Right renal cortex interstitium (tissue), 3 donors: ENCODE data around the gene CRACR2B. TPM values are rescaled to one million over a fixed set of nuclear protein-coding genes. Genes with fewer than 3 reads are reported as not detected.

ENCODE experiments used
- DNase-seq, 3 donors: peaks; one replicate each; pipeline ENCODE4 v3.0.0-alpha.2; 2013; ENCODE audit warnings: low read depth in 3 of 3, low spot score in 2 of 3
- polyA plus RNA-seq, 3 donors: library from polyadenylated mRNA; unstranded; fragments of 120-200 nt; gene quantifications; one replicate each; pipeline ENCODE4 v1.2.1, GENCODE V29; 2013; ENCODE audit not compliant: insufficient read length in 3 of 3

Gene CRACR2B
- polyA plus RNA-seq = 10 to 100 TPM in 1 of 3 donors, 1 to 10 TPM in 2; 9.1 to 12.0 (median 9.7) TPM

DNA sequence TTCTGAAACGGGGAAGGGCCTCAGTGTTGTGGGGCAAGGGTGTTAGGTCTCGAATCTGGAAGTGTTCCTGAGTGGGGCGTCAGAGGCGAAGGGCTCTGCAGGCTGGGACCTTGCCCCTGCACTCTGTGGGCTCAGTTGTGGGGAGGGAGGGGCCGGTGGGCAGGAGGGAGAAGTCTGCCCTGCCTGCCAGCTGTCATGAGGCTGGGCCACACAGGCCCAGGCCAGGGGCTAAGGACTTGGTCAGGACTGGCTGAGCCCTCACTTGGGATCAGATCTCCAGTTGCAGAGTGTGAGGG is at the start of gene CRACR2B:
TSS of gene CRACR2B (plus strand) at position 23 of the 296 bp plus-strand sequence. CDS start 689 bp downstream, outside the sequence.
- no peak for DNase-seq

DNA sequence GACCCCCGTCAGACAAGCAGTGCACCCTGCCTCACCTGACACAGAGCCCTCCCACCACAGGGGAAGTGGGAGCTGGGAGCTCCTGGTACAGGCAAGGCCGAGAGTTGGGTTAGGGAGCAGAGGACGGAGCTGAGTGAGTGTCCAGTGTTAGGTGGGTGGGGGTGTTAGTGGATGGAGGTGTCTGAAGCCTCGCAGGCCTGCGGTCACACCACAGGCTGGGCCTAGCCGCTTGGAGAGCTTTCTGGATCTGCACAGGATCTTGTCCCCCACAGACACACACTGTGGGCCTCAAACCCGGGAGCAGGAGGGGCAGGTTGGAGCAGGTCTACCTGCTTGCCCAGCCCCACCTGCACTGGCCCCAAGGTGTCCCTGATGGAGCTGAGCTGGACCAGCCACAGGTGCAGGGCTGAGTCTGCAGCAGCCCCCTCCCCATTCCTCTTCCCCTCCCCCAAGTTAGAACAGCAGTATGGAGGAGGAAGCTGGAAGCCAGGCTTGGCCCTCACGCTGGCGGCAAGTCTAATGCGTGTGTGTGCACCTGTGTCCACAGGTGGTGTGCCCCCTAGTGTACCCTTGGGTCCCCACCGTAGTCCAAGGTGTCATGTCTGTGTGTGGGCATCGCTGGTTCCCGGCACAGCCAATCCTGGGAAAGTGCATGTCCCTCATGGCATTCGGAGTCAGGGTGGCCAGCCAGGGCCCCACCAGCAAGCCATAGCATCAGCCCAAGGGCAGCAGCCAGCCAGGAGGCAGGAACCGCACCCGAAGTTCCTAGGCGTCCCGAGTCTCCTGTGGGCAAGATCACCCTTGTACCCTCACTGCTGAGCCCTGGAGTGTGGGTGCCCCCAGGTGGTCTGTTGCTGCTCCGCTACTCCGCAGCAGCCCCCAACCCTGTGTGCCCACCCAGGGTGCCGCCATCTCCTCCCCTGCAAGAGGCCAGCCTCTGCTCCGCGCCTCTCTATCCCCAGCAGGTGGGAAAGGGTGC is 48.5 kb upstream of the CRACR2B start:
- no peak for DNase-seq

DNA sequence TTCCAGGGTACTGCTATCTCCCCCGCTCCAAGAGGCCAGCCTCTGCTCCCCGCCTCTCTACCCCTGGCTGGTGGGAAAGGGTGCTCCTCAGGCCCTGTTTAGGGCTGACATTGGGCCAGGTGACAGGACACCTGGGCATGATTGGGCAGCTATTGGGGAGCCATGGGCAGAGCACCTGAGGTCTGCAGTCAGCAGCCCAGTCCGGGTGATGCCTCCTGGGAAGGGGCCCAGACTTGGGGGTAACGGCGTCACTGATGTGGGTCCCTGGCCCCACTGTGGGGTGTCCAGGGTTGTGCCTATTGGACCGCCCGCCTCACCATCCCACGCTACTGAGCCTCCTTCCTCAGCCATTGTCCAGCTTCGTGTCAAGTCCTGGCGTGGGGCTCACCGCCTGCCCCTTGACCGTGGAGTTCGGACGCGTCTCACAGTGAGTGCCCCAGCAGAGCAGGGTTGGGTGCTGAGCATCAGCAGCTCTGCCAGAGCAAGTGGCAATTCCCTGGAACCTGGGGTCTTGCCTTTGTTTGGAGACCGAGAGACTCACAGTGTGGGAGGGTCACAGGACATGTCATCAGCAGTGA is 47.7 kb upstream of the CRACR2B start:
- no peak for DNase-seq

DNA sequence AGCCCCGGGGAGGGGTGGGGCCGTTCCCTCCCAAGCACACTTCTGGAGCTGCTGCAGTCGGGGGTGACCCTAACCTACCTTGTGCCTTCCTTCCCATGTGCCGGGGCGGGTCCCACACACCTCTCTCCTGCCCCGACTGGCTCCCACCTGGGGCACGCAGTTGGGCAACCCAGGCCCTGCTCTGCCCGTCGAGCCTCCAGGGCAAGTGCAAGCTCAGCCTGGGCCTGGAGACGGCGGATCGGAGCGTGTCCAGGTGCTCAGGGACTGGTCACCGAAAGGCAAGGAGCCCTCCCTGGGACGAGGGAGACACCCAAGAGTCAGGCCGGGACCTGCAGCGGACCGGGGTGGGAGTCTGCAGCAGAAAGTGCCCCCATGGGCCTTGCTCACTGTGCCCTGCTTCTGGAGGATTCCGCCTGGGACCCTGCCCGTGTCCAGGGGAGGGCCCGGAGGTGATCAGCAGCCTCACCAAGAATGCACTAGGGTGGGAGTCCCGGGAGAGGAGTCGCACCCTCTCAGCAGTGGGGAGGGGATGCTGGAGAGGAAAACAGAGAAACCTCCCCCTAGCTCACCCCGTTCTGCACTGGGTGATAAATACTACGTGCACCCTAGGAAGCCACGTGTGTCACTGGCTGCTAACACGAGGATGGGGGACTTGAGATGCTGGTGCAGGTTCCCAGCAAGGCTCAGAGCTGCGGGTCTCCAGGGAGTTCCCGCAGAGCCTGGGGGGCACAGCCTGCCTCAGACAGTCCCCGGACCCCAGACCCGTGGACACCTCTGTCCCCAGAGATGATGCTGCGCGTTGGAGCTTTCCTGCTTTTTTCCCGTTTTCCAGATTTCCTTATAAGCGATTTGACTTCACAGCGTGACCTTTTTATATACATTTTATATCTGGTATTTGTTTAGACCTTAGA is 45.2 kb upstream of the CRACR2B start:
- no peak for DNase-seq

GRCh38 chr11:783581-784015 is 44.1 kb upstream of the CRACR2B start:
- peak in 1 of 3 donors; percentile 65 for DNase-seq

- no peak for DNase-seq
Observed at GRCh38 chr11:786235-787083, 41.3 kb upstream of the CRACR2B start.

DNA sequence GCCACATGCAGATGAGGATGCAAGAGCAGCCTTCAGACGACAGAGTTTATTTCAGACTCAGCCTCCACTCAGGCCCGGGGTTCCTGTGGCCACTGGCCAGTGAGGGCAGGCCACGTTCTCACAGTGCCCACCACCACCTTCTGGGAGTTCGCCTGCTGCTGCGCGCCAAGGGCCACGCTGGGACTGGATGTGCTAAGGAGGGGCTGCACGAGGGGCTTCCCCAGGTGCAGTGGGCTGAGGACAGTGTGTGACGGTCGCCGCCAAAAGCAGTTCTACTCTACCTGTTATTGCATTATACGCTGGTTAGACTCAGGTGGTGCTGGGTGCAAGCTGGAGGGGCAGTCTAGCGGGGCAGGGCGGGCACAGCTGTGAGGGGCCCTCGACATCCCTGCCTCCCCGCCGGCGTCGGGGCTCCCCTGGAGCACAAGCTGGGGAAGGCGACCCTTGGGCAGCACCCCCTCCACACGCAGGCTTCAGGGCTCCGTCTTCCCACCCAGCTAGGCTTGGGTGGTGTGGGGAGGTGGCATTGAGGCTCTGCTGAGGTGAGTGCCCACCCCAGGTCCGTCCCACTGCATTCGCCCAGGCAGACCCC is 40.5 kb upstream of the CRACR2B start:
- DNase-seq = no peak

DNA sequence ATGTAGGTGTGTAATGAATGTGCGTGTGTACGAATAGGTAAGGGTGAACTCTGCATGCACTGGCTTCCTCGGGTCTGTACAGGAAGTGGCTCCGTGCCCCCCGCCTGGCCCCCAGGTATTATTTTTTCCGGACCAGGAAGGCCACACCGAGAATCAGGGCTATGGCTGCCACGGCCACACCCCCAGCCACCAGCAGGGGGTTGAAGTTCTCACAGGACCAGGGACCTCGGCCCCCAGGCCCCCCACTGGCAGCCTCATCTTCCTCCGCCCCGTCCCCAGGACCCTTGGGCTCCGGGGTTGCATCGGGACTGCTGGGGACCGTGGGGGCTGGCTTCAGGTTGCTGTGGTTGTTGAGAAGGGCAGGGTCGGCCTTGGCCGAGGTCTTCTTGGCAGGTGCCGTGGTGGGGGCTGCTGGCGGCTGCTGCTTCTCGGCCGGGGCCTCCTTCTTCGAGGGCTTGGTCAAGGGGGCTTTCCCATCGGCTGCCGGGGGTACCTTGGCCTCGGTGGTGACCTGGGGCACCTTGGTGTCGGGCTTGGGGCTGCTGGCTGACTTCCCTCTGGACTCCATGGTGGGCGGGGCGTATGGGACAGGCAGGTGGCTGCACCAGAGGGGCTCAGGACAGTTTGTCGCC is 39.6 kb upstream of the CRACR2B start:
- DNase-seq = no peak

DNA sequence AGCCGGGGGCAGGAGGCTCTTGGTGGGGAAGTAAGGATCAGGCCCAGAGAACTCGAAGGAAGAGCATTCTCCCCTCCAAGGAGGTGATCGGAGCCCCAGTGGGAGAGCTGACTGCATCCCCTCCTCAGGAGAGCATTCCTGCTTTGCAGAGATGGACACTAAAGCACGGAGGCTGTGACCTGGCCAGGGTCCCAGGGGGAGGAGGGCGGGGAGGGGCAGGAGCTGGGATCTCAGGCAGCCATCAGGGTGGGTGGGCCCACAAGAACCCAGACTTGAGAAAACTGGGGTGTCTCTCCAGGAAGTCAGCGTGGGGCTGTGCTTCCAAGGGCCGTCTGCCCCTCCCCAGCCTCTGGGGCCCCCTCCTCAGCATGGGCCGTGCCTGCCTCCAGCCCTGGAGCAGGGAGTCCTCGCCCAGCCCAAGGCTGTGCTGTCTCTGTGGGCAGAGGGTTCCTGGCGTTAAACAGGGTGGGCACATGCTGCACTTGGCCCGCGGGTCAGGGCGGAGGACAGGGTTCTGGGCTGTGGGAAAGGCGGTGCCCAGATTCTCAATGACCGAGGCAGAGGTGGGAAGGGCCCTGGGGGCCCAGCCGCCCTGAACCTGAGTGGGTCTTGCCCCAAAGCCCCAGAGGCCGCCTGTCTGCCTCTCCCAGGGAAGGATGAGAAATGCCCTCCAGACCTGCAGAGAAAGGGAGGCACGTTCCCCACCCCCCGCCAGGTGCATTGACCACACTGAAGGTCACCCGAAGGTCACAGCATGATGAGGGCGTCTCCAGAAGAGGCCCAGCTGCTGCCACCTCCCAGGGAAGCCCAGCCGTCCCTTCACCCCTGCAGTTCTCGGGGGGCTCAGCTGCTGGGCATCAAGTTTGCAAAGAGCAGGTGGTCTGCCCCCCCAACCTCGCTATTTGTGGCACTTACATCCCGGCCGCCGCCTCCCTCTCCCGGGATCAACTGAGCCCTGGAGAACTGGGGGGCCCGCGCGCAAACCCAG is 38.5 kb upstream of the CRACR2B start:
- no peak for DNase-seq

- DNase-seq = no peak
Observed at GRCh38 chr11:789943-790342, 37.8 kb upstream of the CRACR2B start, which contains the start of gene CEND1. CEND1 (minus strand) TSS chr11:790090; CDS start chr11:788576, 1,514 bp downstream.

- no peak for DNase-seq
Observed at GRCh38 chr11:790721-791564, 36.8 kb upstream of the CRACR2B start.

DNA sequence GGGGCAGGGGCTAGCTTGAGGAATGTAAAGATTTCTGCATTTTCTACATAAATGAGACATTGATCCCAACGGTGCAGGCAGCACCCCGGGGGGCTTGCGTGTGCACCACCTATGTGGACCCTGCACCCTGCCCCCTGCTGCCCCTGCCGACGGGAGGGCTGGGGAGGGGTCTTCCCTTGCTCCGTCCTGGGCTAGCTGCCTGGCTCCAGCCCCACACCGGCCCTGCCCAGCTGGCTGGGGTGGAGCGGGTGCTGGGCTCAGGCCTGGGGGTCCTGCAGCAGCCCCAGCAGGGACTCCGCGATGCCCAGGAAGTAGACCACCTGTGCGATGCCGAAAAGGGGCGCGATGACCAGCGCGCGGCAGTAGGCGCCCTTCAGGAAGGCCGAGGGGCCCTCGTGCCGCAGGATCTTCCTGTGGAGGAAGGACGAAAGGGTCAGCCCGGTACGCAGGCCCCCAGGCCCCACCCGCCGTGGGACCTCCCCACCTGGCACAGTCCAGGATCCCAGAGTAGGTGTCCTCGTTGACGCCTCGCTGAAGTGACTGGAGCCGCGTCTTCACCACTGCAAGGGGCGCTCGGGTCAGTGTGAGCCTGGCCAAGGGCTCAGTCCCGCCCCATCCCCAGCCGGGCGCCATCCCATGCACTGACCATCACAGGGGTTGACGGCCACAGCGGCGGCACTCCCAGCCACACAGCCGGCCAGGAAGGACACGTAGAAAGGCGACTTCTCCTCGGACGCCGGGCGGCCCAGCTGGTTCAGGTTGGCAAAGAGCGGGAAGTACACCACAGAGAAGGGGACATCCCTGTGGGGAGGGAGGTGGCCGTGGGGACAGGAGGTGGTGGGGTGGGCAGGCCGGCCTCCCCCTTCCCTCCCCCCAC is 35.8 kb upstream of the CRACR2B start:
- no peak for DNase-seq

DNA sequence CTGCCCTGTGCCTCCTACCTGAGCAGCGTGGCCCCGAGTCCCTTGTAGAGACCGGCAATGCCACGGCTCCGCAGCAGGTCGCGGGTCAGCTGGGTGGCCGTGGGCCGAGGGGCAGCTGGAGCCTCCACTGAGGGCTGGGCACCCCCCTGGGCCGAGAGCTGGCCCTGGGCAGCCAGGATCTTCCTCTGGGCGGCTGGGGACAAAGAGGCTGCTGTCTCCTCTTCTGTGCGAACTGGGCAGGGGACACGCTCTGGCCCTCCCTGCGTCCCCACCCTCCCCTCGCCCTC is 35.2 kb upstream of the CRACR2B start:
- DNase-seq = no peak

DNA sequence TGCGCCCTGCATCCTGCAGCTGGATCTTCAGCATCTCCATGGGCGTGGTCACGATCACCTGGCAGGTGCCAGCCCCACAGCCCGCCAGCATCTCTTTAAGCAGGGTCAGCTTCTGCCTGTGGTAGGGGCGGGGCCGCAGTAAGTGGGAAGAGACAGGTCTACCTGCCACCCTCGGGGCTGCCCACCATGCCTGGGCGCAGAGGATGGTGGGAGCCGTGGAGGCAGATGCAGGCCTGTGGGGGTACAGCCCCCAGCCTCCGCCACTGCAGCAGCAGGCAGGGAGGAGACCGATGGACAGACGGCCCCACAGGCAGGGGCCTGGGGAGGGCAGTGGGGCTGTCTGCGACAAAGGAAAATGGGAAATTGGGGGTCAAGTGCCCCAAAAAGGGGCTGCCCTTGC is 34.8 kb upstream of the CRACR2B start:
- no peak for DNase-seq

DNA sequence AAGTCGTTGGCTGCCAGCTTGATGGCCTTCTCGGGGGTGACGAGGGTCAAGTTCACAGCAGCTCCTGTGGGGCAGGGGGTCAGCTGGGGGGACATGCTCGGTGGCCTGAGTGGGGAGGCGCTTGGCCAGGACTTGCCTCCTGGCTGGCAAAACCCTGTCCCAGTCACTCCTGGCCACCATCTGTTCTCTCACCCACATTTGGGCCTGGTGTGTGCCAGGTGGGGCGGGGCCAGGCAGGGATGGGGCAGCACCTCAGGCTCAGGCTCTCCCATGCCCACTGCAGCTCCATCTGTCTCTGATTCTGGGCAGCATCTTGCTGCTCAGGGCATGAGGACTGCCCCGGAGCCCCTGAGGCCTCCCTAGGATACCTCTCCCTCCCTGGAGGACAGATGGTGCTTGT is 34.2 kb upstream of the CRACR2B start:
- no peak for DNase-seq

DNA sequence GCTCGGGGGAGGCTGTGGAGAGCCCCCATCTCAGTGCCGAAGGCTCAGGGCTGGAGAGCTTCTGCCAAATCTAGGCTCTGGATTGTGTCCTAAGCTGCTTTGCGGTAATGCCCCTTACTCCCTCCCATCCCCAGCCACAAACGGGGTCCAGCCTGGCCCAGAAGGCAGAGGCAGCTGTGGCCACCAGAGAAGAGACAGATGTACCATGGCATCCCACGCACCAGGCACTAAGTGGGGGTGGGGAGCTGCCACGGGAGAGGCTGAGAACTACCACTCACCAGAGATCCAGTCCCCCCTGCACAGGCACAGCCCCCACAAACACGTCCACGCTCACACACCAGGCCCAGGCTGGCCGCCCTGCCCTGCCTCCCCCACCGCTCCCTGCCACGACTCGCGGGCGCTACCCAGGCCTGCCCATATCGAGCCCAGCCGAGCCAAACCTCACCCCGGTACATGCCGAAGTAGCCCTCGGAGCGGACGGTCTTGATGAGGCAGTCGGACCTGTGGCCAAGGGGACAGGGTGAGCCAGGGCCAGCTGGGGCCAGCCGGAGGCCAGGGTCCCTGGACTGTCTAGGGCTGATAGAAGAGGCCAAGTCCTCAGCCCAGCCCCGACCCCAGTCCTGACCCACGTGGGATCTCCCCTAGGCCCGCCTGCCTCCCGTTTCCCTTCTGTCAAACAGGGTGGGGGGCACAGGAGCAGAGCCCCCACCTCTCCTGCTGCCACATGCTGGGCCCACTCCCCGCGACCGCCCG is 33.5 kb upstream of the CRACR2B start:
- no peak for DNase-seq
